Caco-2 (cell line): ENCODE data around the gene FOXS1. TPM values are rescaled to one million over a fixed set of nuclear protein-coding genes. Genes with fewer than 3 reads are reported as not detected.
A peak's percentile ranks its signal among the peaks of the same experiment; 100 is the strongest.

Source experiments
- Bru-seq: library from RNA; stranded (reverse); fragments of 400-500 nt; gene quantifications from one replicate; lab custom pipeline; 2021; lab: Mats Ljungman, UMichigan
- BruChase-seq, 2 experiments: library from RNA; stranded (reverse); fragments of 400-500 nt; gene quantifications; one replicate each; lab custom pipeline; 2021; lab: Mats Ljungman, UMichigan
- BruUV-seq: library from RNA; stranded (reverse); fragments of 400-500 nt; replicated peaks from 2 replicates; lab custom pipeline; 2021; lab: Mats Ljungman, UMichigan
- CTCF ChIA-PET: fragments of 300-600 bp; sonication (Branson Sonifier 250); formaldehyde crosslinking; loops from one replicate; lab custom pipeline; 2022; ENCODE audit warnings: antibody characterized with exemption; lab: Charles Lee
- POLR2A ChIA-PET: fragments of 300-600 bp; sonication (Branson Sonifier 250); formaldehyde crosslinking; loops from one replicate; lab custom pipeline; 2022; ENCODE audit warnings: antibody characterized with exemption; lab: Charles Lee
- DNase-seq, 2 experiments: peaks; one replicate each; pipeline versions ENCODE4 v3.0.0 to v3.0.0-alpha.2; 2020 to 2022
- H3K27me3 ChIP-seq: replicated peaks from 2 replicates; pipeline ENCODE4 v1.6.0; 2011; ENCODE audit warnings: low read length; ENCODE audit not compliant: control insufficient read depth, insufficient read depth
- H3K36me3 ChIP-seq: 2 replicates; pipeline ENCODE4 v1.5.1; 2011; ENCODE audit warnings: low read length; ENCODE audit not compliant: control insufficient read depth, insufficient read depth
- H3K4me1 ChIP-seq: fragments of 250-450 bp; sonication (Bioruptor Pico); 2 replicates; pipeline ENCODE4 v1.5.1; 2020; ENCODE audit warnings: mild to moderate bottlenecking
- H3K4me3 ChIP-seq: 2 replicates; pipeline ENCODE4 v1.5.1; 2011; ENCODE audit warnings: low read depth, mild to moderate bottlenecking, control low read depth, low read length
- H3K9me3 ChIP-seq: fragments of 250-450 bp; sonication (Bioruptor Pico); 2 replicates; pipeline ENCODE4 v1.5.1; 2020; ENCODE audit warnings: mild to moderate bottlenecking, moderate library complexity
- H3K27ac Mint-ChIP-seq: one replicate; pipeline ENCODE4 v1.8.0; 2022; ENCODE audit warnings: mixed read lengths; ENCODE audit not compliant: unreplicated experiment
- H3K27me3 Mint-ChIP-seq: one replicate; pipeline ENCODE4 v1.8.0; 2022; ENCODE audit warnings: mixed read lengths; ENCODE audit not compliant: insufficient read depth, unreplicated experiment
- H3K36me3 Mint-ChIP-seq: one replicate; pipeline ENCODE4 v1.8.0; 2022; ENCODE audit warnings: mild to moderate bottlenecking, mixed read lengths; ENCODE audit not compliant: insufficient read depth, unreplicated experiment
- H3K4me1 Mint-ChIP-seq: one replicate; pipeline ENCODE4 v1.8.0; 2022; ENCODE audit warnings: low read depth, mixed read lengths; ENCODE audit not compliant: unreplicated experiment
- H3K4me3 Mint-ChIP-seq: one replicate; pipeline ENCODE4 v1.8.0; 2022; ENCODE audit warnings: mild to moderate bottlenecking, moderate library complexity, mixed read lengths; ENCODE audit not compliant: unreplicated experiment
- H3K9me3 Mint-ChIP-seq: one replicate; pipeline ENCODE4 v1.8.0; 2022; ENCODE audit warnings: mixed read lengths; ENCODE audit not compliant: unreplicated experiment
- intact Hi-C: fragments of 100-400 bp; cut with micrococcal nuclease; formaldehyde crosslinking; loops from one replicate; pipeline ENCODE4 v1.10.0; 2022; ENCODE audit not compliant: unreplicated experiment
- long read RNA-seq: library from polyadenylated mRNA; stranded (forward); transcript quantifications from one replicate; pipeline ENCODE4 v2.0.0, GENCODE V29; 2022
- total RNA-seq: library from RNA; stranded (reverse); gene quantifications from 2 replicates; pipeline ENCODE4 v1.2.3, GENCODE V29; 2022
- TF ChIP-seq, protein P1 (sequence below), 2 experiments: fragments of 200-600 bp in 1 of 2; IDR thresholded peaks; 1 replicate in 1 of 2; 2 replicates in 1 of 2; pipeline versions ENCODE4 v1.5.1 to v1.8.0; 2011 to 2022; ENCODE audit warnings: antibody characterized with exemption in 1 of 2, control low read depth in 1 of 2, inconsistent platforms in 1 of 2, low read depth in 1 of 2, low read length in 1 of 2, mild to moderate bottlenecking in 1 of 2, moderate library complexity in 1 of 2; ENCODE audit not compliant: insufficient read depth in 1 of 2, severe bottlenecking in 1 of 2, unreplicated experiment in 1 of 2

The FOXS1 gene
- total RNA-seq (not detected in 2 replicates), Bru-seq, nascent RNA (not detected), BruChase-seq, experiment 1, labeled RNA remaining after a 2-hour chase (not detected), BruChase-seq, experiment 2, labeled RNA remaining after a 6-hour chase (not detected)
- long read RNA-seq, result 0 reads

DNA sequence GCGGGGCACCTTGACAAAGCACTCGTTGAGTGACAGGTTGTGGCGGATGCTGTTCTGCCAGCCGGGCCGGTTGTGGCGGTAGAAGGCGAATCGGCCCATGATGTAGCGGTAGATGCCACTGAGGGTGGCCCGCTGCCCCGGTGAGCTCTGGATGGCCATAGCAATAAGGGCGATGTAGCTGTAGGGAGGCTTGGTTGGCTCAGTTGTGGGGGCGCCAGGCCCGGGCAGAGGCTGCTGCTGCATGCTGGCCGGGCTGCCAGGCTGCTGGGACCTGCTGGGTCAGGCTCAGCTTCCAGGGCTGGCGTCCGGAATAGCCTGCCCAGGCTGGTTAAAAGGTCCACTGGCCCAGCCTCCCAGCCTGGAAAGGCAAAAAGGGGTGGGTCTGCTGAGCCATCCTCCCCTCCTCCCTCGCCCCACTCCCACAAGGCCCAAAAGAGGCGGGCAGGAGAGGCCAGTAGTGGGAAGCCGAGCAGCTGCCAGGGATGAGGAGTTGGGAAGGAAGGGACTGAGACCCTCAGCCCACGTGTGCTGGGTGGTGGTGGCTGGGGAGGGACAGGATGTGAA is at the start of gene FOXS1:
FOXS1 (minus strand) TSS at position 305 of the 564 bp plus-strand sequence; CDS start at position 243, 62 bp downstream.
- Mint-ChIP-seq H3K4me1 (no peaks in the 10 kb centered on the region), H3K36me3 (no peaks in the 10 kb centered on the region), H3K9me3 (no peaks in the 10 kb centered on the region), H3K27ac (no peak within 1 kb of the TSS), H3K4me3 (no peak within 1 kb of the TSS), H3K27me3 (peaks cover 10% of the 10 kb centered on the region)
- no peaks in the 10 kb centered on the region for H3K36me3 ChIP-seq
- intact Hi-C loops, result no loop called here
- ChIA-PET CTCF (interaction anchor here (0.5 to 2.5 kb wide), 4 partner anchors 10 to 172 kb away, joined by 3 to 13 read pairs (median 6); no protein-coding TSS in a partner anchor), POLR2A (no interaction called here)
- TF ChIP-seq, protein P1, sequence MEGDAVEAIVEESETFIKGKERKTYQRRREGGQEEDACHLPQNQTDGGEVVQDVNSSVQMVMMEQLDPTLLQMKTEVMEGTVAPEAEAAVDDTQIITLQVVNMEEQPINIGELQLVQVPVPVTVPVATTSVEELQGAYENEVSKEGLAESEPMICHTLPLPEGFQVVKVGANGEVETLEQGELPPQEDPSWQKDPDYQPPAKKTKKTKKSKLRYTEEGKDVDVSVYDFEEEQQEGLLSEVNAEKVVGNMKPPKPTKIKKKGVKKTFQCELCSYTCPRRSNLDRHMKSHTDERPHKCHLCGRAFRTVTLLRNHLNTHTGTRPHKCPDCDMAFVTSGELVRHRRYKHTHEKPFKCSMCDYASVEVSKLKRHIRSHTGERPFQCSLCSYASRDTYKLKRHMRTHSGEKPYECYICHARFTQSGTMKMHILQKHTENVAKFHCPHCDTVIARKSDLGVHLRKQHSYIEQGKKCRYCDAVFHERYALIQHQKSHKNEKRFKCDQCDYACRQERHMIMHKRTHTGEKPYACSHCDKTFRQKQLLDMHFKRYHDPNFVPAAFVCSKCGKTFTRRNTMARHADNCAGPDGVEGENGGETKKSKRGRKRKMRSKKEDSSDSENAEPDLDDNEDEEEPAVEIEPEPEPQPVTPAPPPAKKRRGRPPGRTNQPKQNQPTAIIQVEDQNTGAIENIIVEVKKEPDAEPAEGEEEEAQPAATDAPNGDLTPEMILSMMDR (IDR thresholded peaks at IDR 0.05; ENCODE audit: insufficient read depth in 1 of 2, low read depth in 1 of 2, low read length in 1 of 2, severe bottlenecking in 1 of 2, unreplicated experiment in 1 of 2), result no peak
- no TSS peak for BruUV-seq
- no peaks in the 10 kb centered on the region for H3K9me3 ChIP-seq
- no peak for DNase-seq
- peaks cover 6% of the 10 kb centered on the region for H3K27me3 ChIP-seq
- peaks cover 7% of the 10 kb centered on the region; the same call in 1 of the 2 replicates for H3K4me1 ChIP-seq
- no peak within 1 kb of the TSS for H3K4me3 ChIP-seq

DNA sequence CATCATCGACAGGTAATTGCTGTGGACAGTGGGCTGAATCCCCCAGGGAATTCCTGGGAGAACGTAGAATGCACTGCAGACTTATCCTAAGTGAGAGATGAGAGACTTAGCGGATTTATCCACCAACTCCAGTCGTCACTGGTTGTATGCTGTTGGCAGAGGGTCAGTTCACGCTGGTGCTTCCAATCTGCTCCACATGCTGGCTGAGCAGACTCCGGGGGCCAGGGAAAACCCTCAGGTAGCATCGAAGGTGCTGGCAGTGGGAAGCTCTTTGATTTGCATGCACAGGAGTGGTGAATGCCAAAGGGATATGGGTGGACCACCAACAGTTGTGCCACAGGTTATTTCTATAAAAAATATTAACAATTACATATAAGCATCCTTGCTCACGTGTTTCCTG is 45.2 kb upstream of the FOXS1 start:
- Mint-ChIP-seq H3K4me1 (no peaks in the 10 kb centered on the region), H3K27me3 (peaks cover 18% of the 10 kb centered on the region), H3K27ac (no peak overlapping the region), H3K9me3 (no peaks in the 10 kb centered on the region), H3K36me3 (no peaks in the 10 kb centered on the region), H3K4me3 (no peak overlapping the region)
- Histone ChIP-seq H3K4me3 (no peak overlapping the region), H3K36me3 (no peaks in the 10 kb centered on the region), H3K9me3 (0 out of 2 replicates have a peak, but pooled peaks cover 3% of the 10 kb centered on the region), H3K27me3 (0 out of 2 replicates have a peak, but pooled peaks cover 1% of the 10 kb centered on the region), H3K4me1 (no peaks in the 10 kb centered on the region)
- POLR2A ChIA-PET, result no interaction called here
- DNase-seq, result peak in 1 of 2 experiments; percentile 38
- TF ChIP-seq, protein P1 (IDR thresholded peaks at IDR 0.05; ENCODE audit: insufficient read depth in 1 of 2, low read depth in 1 of 2, low read length in 1 of 2, severe bottlenecking in 1 of 2, unreplicated experiment in 1 of 2), result no peak
- intact Hi-C loops, result no loop called here
- CTCF ChIA-PET, result interaction anchor here (0.6 to 0.9 kb wide), 3 partner anchors 34 to 578 kb away, joined by 3 to 15 read pairs (median 4); no protein-coding TSS in a partner anchor
- BruUV-seq, result no TSS peak

DNA sequence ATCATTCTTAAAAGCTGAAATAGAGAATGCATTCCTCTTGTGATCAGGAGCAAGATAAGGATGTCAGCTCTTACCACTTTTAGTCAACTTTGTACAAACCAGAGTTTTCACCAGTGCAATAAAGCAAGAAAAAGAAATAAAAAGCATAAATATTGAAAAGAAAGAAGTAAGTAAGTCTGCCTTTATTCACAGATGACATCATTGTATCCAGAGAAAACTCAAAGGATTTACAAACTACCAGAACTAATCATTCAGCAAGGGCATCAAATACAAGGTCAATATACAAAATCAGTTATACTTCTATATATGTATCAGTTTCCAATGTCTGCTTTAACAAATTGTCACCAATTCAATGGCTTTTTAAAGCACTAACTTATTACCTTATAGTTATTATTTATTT is 38.4 kb upstream of the FOXS1 start:
- peaks cover 7% of the 10 kb centered on the region for H3K27me3 Mint-ChIP-seq
- Histone ChIP-seq H3K4me3 (no peak overlapping the region), H3K9me3 (no peaks in the 10 kb centered on the region), H3K27me3 (0 out of 2 replicates have a peak, but pooled peaks cover 1% of the 10 kb centered on the region), H3K36me3 (no peaks in the 10 kb centered on the region), H3K4me1 (no peaks in the 10 kb centered on the region)
- DNase-seq, result no peak
- no peak overlapping the region for H3K27ac Mint-ChIP-seq
- BruUV-seq, result no TSS peak
- peaks cover 23% of the 10 kb centered on the region for H3K36me3 Mint-ChIP-seq
- TF ChIP-seq, protein P1 (IDR thresholded peaks at IDR 0.05; ENCODE audit: insufficient read depth in 1 of 2, low read depth in 1 of 2, low read length in 1 of 2, severe bottlenecking in 1 of 2, unreplicated experiment in 1 of 2), result no peak
- intact Hi-C loops, result no loop called here
- H3K4me3 Mint-ChIP-seq, result no peak overlapping the region
- H3K9me3 Mint-ChIP-seq, result no peaks in the 10 kb centered on the region
- POLR2A ChIA-PET, result no interaction called here
- CTCF ChIA-PET, result no interaction called here
- H3K4me1 Mint-ChIP-seq, result peaks cover 12% of the 10 kb centered on the region
